Smooth muscle cell (in vitro differentiated cells): Measurements from ENCODE around the gene FOLH1. TPM values are rescaled to one million over a fixed set of nuclear protein-coding genes. Genes with fewer than 3 reads are reported as not detected.
"Not testable (repeated sequence)": the region's sequence is repeated elsewhere in the genome, so short reads cannot be mapped to it uniquely, and the experiment has no call there.

Source experiments
- DNase-seq: peaks from one replicate; lab custom pipeline; 2025; ENCODE audit not compliant: unreplicated experiment; lab: John Stamatoyannopoulos, UW
- H2AFZ ChIP-seq: fragments of 200-600 bp; sonication (generic); 2 replicates; pipeline ENCODE4 v1.6.0; 2016; ENCODE audit warnings: antibody characterized with exemption, low read depth, mild to moderate bottlenecking
- H3F3A ChIP-seq: fragments of 200-600 bp; sonication (generic); 2 replicates; pipeline ENCODE4 v1.6.0; 2017; ENCODE audit warnings: antibody characterized with exemption, low read depth
- H3K27ac ChIP-seq: fragments of 200-600 bp; sonication (generic); 2 replicates; pipeline ENCODE4 v1.5.1; 2016; ENCODE audit warnings: low read depth, mild to moderate bottlenecking
- H3K27me3 ChIP-seq: fragments of 200-600 bp; sonication (generic); 2 replicates; pipeline ENCODE4 v1.6.1; 2016; ENCODE audit warnings: low read depth, mild to moderate bottlenecking
- H3K36me3 ChIP-seq: fragments of 200-600 bp; sonication (generic); 2 replicates; pipeline ENCODE4 v1.5.1; 2016; ENCODE audit warnings: low read depth
- H3K4me1 ChIP-seq: fragments of 200-600 bp; sonication (generic); 2 replicates; pipeline ENCODE4 v1.5.1; 2016; ENCODE audit warnings: low read depth
- H3K4me2 ChIP-seq: fragments of 200-600 bp; sonication (generic); 2 replicates; pipeline ENCODE4 v1.6.0; 2016; ENCODE audit warnings: mild to moderate bottlenecking
- H3K4me3 ChIP-seq: fragments of 200-600 bp; sonication (generic); 2 replicates; pipeline ENCODE4 v1.5.1; 2016; ENCODE audit warnings: mild to moderate bottlenecking
- H3K79me2 ChIP-seq: fragments of 200-600 bp; sonication (generic); 2 replicates; pipeline ENCODE4 v1.6.0; 2016; ENCODE audit warnings: low read depth, mild to moderate bottlenecking
- H3K9ac ChIP-seq: fragments of 200-600 bp; sonication (generic); 2 replicates; pipeline ENCODE4 v1.6.0; 2016; ENCODE audit warnings: low read depth
- H3K9me3 ChIP-seq: fragments of 200-600 bp; sonication (generic); replicated peaks from 2 replicates; pipeline ENCODE4 v1.5.1; 2016; ENCODE audit warnings: low read depth
- H4K20me1 ChIP-seq: fragments of 200-600 bp; sonication (generic); 2 replicates; pipeline ENCODE4 v1.6.0; 2016; ENCODE audit warnings: low read depth
- CTCF ChIP-seq: fragments of 200-600 bp; sonication (generic); IDR thresholded peaks from 2 replicates; pipeline ENCODE4 v1.5.1; 2017; ENCODE audit warnings: borderline replicate concordance, mild to moderate bottlenecking, antibody characterized with exemption; ENCODE audit not compliant: insufficient read depth, poor library complexity, severe bottlenecking
- WGBS: methylation state at CpG from one replicate; pipeline ENCODE4 v1.1.7; 2016; ENCODE audit warnings: low lambda C conversion rate; 5-methylcytosine and 5-hydroxymethylcytosine counted together
- polyA plus RNA-seq: library from polyadenylated mRNA; unstranded; fragments of >200 nt; fragmentation: Nextera tagmentation; extraction: Ambion mirVana; gene quantifications from 2 replicates; pipeline ENCODE4 v1.2.1, GENCODE V29; 2016
- total RNA-seq: library from RNA; depleted of rRNA; stranded (reverse); fragments of >200 nt; gene quantifications from 2 replicates; pipeline ENCODE4 v1.2.3, GENCODE V29; 2014

The FOLH1 gene
- total and polyA plus RNA-seq, 2 experiments from 2014 or later, result not detected

DNA sequence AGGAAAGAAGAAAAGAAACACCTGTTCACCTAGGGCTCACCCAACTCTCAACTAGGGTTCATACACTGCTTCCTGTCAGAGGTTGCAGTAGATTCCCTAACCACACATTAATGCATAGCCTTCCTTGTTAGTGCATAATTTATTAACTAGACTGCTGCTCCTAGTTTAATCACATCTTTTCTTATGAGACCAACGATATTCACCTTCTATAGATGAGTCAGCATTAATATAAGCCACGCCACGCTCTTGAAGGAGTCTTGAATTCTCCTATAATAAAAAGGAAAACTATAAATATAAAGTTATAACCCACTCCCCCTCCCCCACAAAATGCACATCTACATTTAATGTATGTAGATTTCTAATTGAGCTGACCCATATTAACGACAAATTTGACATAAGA, 39.4 kb downstream of the FOLH1 start:
- H3K27ac ChIP-seq, H3K4me1 ChIP-seq, H3K4me3 ChIP-seq, DNase-seq, H3K4me2 ChIP-seq, H3K27me3 ChIP-seq, H3K9me3 ChIP-seq, H4K20me1 ChIP-seq, H3K79me2 ChIP-seq, H3F3A ChIP-seq, H2AFZ ChIP-seq, H3K9ac ChIP-seq, H3K36me3 ChIP-seq: not testable (repeated sequence)
- WGBS, result 66% methylated on average over 4 of the region's 4 CpGs

- Histone ChIP-seq H4K20me1 (no peaks in the 10 kb centered on the region), H3F3A (no peaks in the 10 kb centered on the region), H3K4me3 (no peak overlapping the region), H3K27ac (no peak overlapping the region), H3K36me3 (no peaks in the 10 kb centered on the region), H3K4me2 (no peak overlapping the region), H3K4me1 (no peaks in the 10 kb centered on the region), H3K9me3 (peaks cover 9% of the 10 kb centered on the region), H2AFZ (no peak overlapping the region), H3K9ac (no peak overlapping the region), H3K79me2 (no peaks in the 10 kb centered on the region), H3K27me3 (no peaks in the 10 kb centered on the region)
- no peak for TF ChIP-seq CTCF
- no peak for DNase-seq
- WGBS, result 80% methylated on average over 12 of the region's 12 CpGs
Observed at GRCh38 chr11:49151211-49151610, 57.2 kb downstream of the FOLH1 start.

DNA sequence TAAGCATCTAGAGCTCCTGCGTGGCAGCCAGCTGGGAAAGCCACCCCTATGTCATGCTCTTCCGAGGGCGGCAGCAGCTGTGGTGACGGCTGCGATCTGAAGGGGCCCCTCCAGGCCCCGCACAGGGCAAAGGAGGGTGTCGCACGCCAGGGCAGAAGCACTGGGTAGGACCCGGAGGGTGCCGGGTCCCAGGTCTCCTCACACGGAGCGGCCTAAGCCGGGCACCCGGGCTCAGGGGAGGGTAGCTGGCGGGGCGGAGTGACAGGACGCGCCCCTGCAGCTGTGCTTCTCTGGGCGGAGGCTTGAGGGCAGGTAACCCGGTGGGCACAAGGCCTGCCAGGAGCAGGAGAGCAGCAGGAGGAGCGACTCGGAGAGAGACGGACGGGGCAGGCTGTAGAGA, 106.0 kb downstream of the FOLH1 start:
- H3F3A ChIP-seq, H3K4me1 ChIP-seq, H2AFZ ChIP-seq, H3K27ac ChIP-seq, H3K4me3 ChIP-seq, H3K79me2 ChIP-seq, DNase-seq, H4K20me1 ChIP-seq, H3K9ac ChIP-seq, H3K36me3 ChIP-seq, H3K4me2 ChIP-seq, H3K27me3 ChIP-seq, H3K9me3 ChIP-seq: not testable (repeated sequence)
- 88% methylated on average over 24 of the region's 24 CpGs for WGBS

Other genes starting within 250 kb of the FOLH1 start
- gene TRIM51G, start 224.7 kb downstream of the FOLH1 start, total RNA-seq, result not detected in 2 replicates
- gene TRIM51G, start 224.7 kb downstream of the FOLH1 start, polyA plus RNA-seq, result not detected in 2 replicates
- gene TRIM49B, start 179.8 kb downstream of the FOLH1 start, total RNA-seq, result not detected in 2 replicates
- gene TRIM49B, start 179.8 kb downstream of the FOLH1 start, polyA plus RNA-seq, result not detected in 2 replicates
- gene TRIM64C, start 149.5 kb downstream of the FOLH1 start, total RNA-seq, result not detected in 2 replicates
- gene TRIM64C, start 149.5 kb downstream of the FOLH1 start, polyA plus RNA-seq, result not detected in 2 replicates